Left ventricle myocardium inferior (tissue), 1 donor: Measurements from ENCODE around the gene BUD31. TPM values are rescaled to one million over a fixed set of nuclear protein-coding genes. Genes with fewer than 3 reads are reported as not detected.
"Not testable (repeated sequence)": the region's sequence is repeated elsewhere in the genome, so short reads cannot be mapped to it uniquely, and the experiment has no call there.

Source experiments
- DNase-seq: peaks from one replicate; pipeline ENCODE4 v3.0.0-alpha.2; 2020
- H3K27ac ChIP-seq: fragments of 200-600 bp; replicated peaks from 2 replicates; pipeline ENCODE4 v1.8.0; 2021
- H3K27me3 ChIP-seq: fragments of 200-600 bp; 2 replicates; pipeline ENCODE4 v1.8.0; 2021; ENCODE audit warnings: low read depth
- H3K36me3 ChIP-seq: fragments of 200-600 bp; 2 replicates; pipeline ENCODE4 v1.8.0; 2021
- H3K4me1 ChIP-seq: fragments of 200-600 bp; 2 replicates; pipeline ENCODE4 v1.8.0; 2021
- H3K4me3 ChIP-seq: fragments of 200-600 bp; 2 replicates; pipeline ENCODE4 v1.8.0; 2021; ENCODE audit warnings: mild to moderate bottlenecking, moderate library complexity
- H3K9me3 ChIP-seq: fragments of 200-600 bp; replicated peaks from 2 replicates; pipeline ENCODE4 v1.8.0; 2021
- intact Hi-C: fragments of 100-400 bp; cut with micrococcal nuclease; formaldehyde crosslinking; loops from one replicate; pipeline ENCODE4 v1.11.0; 2022
- total RNA-seq: library from RNA; stranded (reverse); fragmentation: NEBNext Ultra II Directional; extraction: Animal tissue kit (Norgen Biotek cat#: 25700); gene quantifications from one replicate; pipeline ENCODE4 v1.2.1, GENCODE V29; 2021
- TF ChIP-seq, protein P1 (sequence below): fragments of 200-600 bp; IDR thresholded peaks from 2 replicates; pipeline ENCODE4 v1.8.0; 2021; ENCODE audit warnings: antibody characterized with exemption, mild to moderate bottlenecking, borderline replicate concordance
- donor health status: DM: no; HTN: yes; CAD: no; lungs with severe emphysema.

Gene BUD31
- total RNA-seq, 1 donor from 2014 or later = 43.9 TPM

GRCh38 chr7:99384523-99384922 is 24.2 kb upstream of the BUD31 start:
- Histone ChIP-seq H3K4me3 (no peak overlapping the region), H3K4me1 (peaks cover 28% of the 10 kb centered on the region), H3K27me3 (no peaks in the 10 kb centered on the region), H3K9me3 (no peaks in the 10 kb centered on the region), H3K36me3 (peaks cover 47% of the 10 kb centered on the region), H3K27ac (no peak overlapping the region)
- intact Hi-C loops = no loop called here
- no peak for DNase-seq
- TF ChIP-seq, protein P1, sequence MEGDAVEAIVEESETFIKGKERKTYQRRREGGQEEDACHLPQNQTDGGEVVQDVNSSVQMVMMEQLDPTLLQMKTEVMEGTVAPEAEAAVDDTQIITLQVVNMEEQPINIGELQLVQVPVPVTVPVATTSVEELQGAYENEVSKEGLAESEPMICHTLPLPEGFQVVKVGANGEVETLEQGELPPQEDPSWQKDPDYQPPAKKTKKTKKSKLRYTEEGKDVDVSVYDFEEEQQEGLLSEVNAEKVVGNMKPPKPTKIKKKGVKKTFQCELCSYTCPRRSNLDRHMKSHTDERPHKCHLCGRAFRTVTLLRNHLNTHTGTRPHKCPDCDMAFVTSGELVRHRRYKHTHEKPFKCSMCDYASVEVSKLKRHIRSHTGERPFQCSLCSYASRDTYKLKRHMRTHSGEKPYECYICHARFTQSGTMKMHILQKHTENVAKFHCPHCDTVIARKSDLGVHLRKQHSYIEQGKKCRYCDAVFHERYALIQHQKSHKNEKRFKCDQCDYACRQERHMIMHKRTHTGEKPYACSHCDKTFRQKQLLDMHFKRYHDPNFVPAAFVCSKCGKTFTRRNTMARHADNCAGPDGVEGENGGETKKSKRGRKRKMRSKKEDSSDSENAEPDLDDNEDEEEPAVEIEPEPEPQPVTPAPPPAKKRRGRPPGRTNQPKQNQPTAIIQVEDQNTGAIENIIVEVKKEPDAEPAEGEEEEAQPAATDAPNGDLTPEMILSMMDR = no peak

DNA sequence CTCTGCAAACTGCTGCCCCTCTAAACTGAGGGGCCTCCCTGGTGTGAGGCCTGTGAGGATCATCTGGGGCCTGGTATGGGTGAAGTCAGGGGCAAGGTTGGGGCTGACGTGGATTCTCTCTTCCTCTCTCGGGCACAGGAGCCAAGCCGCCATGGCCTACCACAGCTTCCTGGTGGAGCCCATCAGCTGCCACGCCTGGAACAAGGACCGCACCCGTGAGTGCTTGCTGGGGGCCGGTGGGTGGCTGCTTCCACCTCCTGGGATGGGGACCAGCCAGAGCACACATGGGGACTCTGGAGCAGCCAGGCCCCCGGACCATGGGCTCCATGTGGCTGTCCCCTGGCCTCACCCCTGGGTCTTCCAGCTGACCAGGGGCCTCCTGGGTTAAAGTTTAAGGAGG is 23.2 kb upstream of the BUD31 start:
- Histone ChIP-seq H3K36me3 (peaks cover 57% of the 10 kb centered on the region), H3K4me3 (no peak overlapping the region), H3K4me1 (peaks cover 18% of the 10 kb centered on the region), H3K27ac (no peak overlapping the region), H3K27me3 (no peaks in the 10 kb centered on the region), H3K9me3 (no peaks in the 10 kb centered on the region)
- DNase-seq = no peak
- intact Hi-C loops = no loop called here
- TF ChIP-seq, protein P1 = no peak

- H3K27ac ChIP-seq = no peak overlapping the region
- peaks cover 6% of the 10 kb centered on the region for H3K4me1 ChIP-seq
- no peaks in the 10 kb centered on the region for H3K27me3 ChIP-seq
- no peak for DNase-seq
- intact Hi-C loops = no loop called here
- TF ChIP-seq, protein P1 = peak; percentile 32
- H3K9me3 ChIP-seq = no peaks in the 10 kb centered on the region
- H3K4me3 ChIP-seq = no peak overlapping the region
- peaks cover 64% of the 10 kb centered on the region for H3K36me3 ChIP-seq
These were observed 22.1 kb upstream of the BUD31 start for GRCh38 chr7:99386584-99387238.

- DNase-seq, intact Hi-C loops, H3K27ac ChIP-seq, H3K9me3 ChIP-seq, H3K27me3 ChIP-seq, H3K4me3 ChIP-seq, H3K4me1 ChIP-seq: not testable (repeated sequence)
- peaks cover 64% of the 10 kb centered on the region for H3K36me3 ChIP-seq
These were observed 21.5 kb upstream of the BUD31 start for GRCh38 chr7:99387239-99387635.

DNA sequence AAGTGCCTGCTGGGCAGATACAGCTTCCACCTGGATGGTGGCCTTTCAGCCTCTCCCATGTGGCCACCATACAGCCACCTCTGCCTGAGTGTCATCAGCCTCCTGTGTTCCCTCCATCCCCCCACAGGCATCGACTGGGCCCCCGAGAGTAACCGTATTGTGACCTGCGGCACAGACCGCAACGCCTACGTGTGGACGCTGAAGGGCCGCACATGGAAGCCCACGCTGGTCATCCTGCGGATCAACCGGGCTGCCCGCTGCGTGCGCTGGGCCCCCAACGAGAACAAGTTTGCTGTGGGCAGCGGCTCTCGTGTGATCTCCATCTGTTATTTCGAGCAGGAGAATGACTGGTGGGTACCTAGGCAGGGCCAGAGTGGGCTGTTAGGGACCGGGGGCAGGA is 20.9 kb upstream of the BUD31 start:
- intact Hi-C loops = no loop called here
- Histone ChIP-seq H3K4me3 (no peak overlapping the region), H3K27me3 (no peaks in the 10 kb centered on the region), H3K4me1 (peaks cover 10% of the 10 kb centered on the region), H3K9me3 (no peaks in the 10 kb centered on the region), H3K36me3 (peaks cover 64% of the 10 kb centered on the region), H3K27ac (no peak overlapping the region)
- TF ChIP-seq, protein P1 = no peak
- no peak for DNase-seq

DNA sequence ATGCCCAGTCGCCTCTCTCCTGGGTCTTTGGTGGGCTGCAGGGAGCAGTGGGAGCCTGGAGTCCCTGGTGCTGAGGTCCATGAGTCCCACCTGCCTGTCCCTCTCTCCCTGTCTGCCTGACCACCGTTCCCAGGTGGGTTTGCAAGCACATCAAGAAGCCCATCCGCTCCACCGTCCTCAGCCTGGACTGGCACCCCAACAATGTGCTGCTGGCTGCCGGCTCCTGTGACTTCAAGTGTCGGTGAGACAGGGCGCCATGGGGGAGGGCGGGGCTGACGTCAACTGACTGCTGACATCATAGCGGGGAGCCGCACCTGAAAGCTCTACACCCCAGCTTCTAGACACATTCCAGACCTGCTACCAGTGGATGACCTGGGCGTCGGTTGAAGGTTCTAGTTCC is 19.0 kb upstream of the BUD31 start:
- intact Hi-C loops = no loop called here
- peaks cover 24% of the 10 kb centered on the region for H3K4me1 ChIP-seq
- no peak for DNase-seq

More for the DNA sequence above, 19.0 kb upstream of the BUD31 start:
- no peaks in the 10 kb centered on the region for H3K27me3 ChIP-seq
- TF ChIP-seq, protein P1 = no peak
- H3K27ac ChIP-seq = no peak overlapping the region
- no peak overlapping the region for H3K4me3 ChIP-seq
- no peaks in the 10 kb centered on the region for H3K9me3 ChIP-seq
- H3K36me3 ChIP-seq = peaks cover 75% of the 10 kb centered on the region
